PC-9 (cell line): Measurements from ENCODE around the gene SH3BP4. TPM values are rescaled to one million over a fixed set of nuclear protein-coding genes. Genes with fewer than 3 reads are reported as not detected.

Experiments used
- BruUV-seq: library from RNA; stranded (reverse); fragments of 400-500 nt; replicated peaks from 2 replicates; lab custom pipeline; 2021; lab: Mats Ljungman, UMichigan
- CTCF ChIA-PET: fragments of 300-600 bp; sonication (Branson Sonifier 250); formaldehyde crosslinking; loops from one replicate; lab custom pipeline; 2022; ENCODE audit warnings: antibody characterized with exemption; lab: Charles Lee
- POLR2A ChIA-PET: fragments of 300-600 bp; sonication (Branson Sonifier 250); formaldehyde crosslinking; loops from one replicate; lab custom pipeline; 2022; ENCODE audit warnings: antibody characterized with exemption; ENCODE audit not compliant: unreplicated experiment; lab: Charles Lee
- DNase-seq, 2 experiments: peaks; one replicate each; pipeline versions ENCODE4 v3.0.0 to v3.0.0-alpha.2; 2015 to 2022; ENCODE audit warnings: mixed read lengths in 1 of 2
- H2AFZ ChIP-seq: fragments of 200-600 bp; sonication (generic); 2 replicates; pipeline ENCODE4 v1.8.1; 2017; ENCODE audit warnings: antibody characterized with exemption
- H3F3A ChIP-seq: fragments of 200-600 bp; sonication (generic); 2 replicates; pipeline ENCODE4 v1.8.1; 2017; ENCODE audit warnings: antibody characterized with exemption, mild to moderate bottlenecking, low read depth; ENCODE audit not compliant: insufficient read depth
- H3K27ac ChIP-seq: fragments of 200-600 bp; sonication (generic); 2 replicates; pipeline ENCODE4 v1.6.1; 2016; ENCODE audit warnings: mixed run types
- H3K27me3 ChIP-seq: fragments of 200-600 bp; sonication (generic); 2 replicates; pipeline ENCODE4 v1.6.1; 2016; ENCODE audit warnings: low read depth, mixed run types; ENCODE audit not compliant: insufficient read depth
- H3K36me3 ChIP-seq: fragments of 200-600 bp; sonication (generic); 2 replicates; pipeline ENCODE4 v1.6.1; 2016; ENCODE audit warnings: low read depth, mixed run types
- H3K4me1 ChIP-seq: fragments of 200-600 bp; sonication (generic); replicated peaks from 2 replicates; pipeline ENCODE4 v1.6.1; 2016; ENCODE audit warnings: mixed run types; ENCODE audit not compliant: insufficient read depth
- H3K4me2 ChIP-seq: fragments of 200-600 bp; sonication (generic); 2 replicates; pipeline ENCODE4 v1.6.1; 2017; ENCODE audit warnings: mixed run types
- H3K4me3 ChIP-seq: fragments of 200-600 bp; sonication (generic); 2 replicates; pipeline ENCODE4 v1.6.1; 2016; ENCODE audit warnings: mixed run types
- H3K79me2 ChIP-seq: fragments of 200-600 bp; sonication (generic); 2 replicates; pipeline ENCODE4 v1.6.1; 2017; ENCODE audit warnings: low read depth, mixed run types
- H3K9me2 ChIP-seq: fragments of 200-600 bp; sonication (generic); 2 replicates; pipeline ENCODE4 v1.8.1; 2017; ENCODE audit warnings: mild to moderate bottlenecking; ENCODE audit not compliant: insufficient read depth
- H3K9me3 ChIP-seq: fragments of 200-600 bp; sonication (generic); 2 replicates; pipeline ENCODE4 v1.8.1; 2016; ENCODE audit warnings: low read depth; ENCODE audit not compliant: insufficient read depth
- H4K20me1 ChIP-seq: fragments of 200-600 bp; sonication (generic); 2 replicates; pipeline ENCODE4 v1.8.1; 2017; ENCODE audit not compliant: insufficient read depth
- EZH2 ChIP-seq: fragments of 200-600 bp; sonication (generic); IDR thresholded peaks from 2 replicates; pipeline ENCODE4 v1.8.0; 2017; ENCODE audit warnings: antibody characterized with exemption, low read depth
- intact Hi-C: fragments of 100-400 bp; cut with micrococcal nuclease; formaldehyde crosslinking; loops from one replicate; pipeline ENCODE4 v1.10.0; 2022; ENCODE audit not compliant: unreplicated experiment
- total RNA-seq: library from RNA; stranded (reverse); gene quantifications from 2 replicates; pipeline ENCODE4 v1.2.3, GENCODE V29; 2021
- TF ChIP-seq, protein P1 (sequence below): fragments of 200-600 bp; sonication (generic); conservative IDR thresholded peaks from 2 replicates; pipeline ENCODE4 v1.6.1; 2017; ENCODE audit warnings: mixed run types, antibody characterized with exemption, mild to moderate bottlenecking, moderate library complexity

Gene SH3BP4
- total RNA-seq, 1 experiment from 2014 or later: 131 TPM

DNA sequence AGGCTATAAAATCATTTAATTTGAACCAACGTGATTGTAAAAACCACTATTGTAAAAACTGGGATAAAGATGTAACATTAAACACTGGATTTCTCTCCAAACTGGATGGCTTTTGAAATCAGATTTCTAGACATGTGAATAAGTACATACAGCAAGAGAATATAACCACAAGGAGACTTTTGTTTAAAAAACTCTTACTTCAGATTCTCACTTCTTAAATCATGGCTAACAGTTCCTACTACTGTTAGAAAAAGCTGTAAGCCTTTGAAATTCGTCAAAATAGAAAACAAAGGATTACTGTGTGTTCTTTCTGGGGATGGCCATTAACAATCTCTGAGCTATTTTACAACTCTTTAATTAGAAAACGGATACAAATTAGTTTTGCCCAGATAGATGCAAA lies 39.4 kb upstream of the SH3BP4 start:
- H3K9me2 ChIP-seq: no peaks in the 10 kb centered on the region
- no peaks in the 10 kb centered on the region for H3K79me2 ChIP-seq
- H3K27me3 ChIP-seq: no peaks in the 10 kb centered on the region
- no peak overlapping the region for H3K27ac ChIP-seq
- no TSS peak for BruUV-seq
- CTCF ChIA-PET: no interaction called here
- H3K4me2 ChIP-seq: no peak overlapping the region
- POLR2A ChIA-PET: interaction anchor here (0.5 kb wide), 1 partner anchor 530 kb away, joined by 9 read pairs; no protein-coding TSS in a partner anchor
- intact Hi-C loops: no loop called here
- H3K4me1 ChIP-seq: peaks cover 17% of the 10 kb centered on the region
- no peak for DNase-seq
- peaks cover 4% of the 10 kb centered on the region for H3F3A ChIP-seq
- no peaks in the 10 kb centered on the region for H3K36me3 ChIP-seq
- TF ChIP-seq, protein P1, sequence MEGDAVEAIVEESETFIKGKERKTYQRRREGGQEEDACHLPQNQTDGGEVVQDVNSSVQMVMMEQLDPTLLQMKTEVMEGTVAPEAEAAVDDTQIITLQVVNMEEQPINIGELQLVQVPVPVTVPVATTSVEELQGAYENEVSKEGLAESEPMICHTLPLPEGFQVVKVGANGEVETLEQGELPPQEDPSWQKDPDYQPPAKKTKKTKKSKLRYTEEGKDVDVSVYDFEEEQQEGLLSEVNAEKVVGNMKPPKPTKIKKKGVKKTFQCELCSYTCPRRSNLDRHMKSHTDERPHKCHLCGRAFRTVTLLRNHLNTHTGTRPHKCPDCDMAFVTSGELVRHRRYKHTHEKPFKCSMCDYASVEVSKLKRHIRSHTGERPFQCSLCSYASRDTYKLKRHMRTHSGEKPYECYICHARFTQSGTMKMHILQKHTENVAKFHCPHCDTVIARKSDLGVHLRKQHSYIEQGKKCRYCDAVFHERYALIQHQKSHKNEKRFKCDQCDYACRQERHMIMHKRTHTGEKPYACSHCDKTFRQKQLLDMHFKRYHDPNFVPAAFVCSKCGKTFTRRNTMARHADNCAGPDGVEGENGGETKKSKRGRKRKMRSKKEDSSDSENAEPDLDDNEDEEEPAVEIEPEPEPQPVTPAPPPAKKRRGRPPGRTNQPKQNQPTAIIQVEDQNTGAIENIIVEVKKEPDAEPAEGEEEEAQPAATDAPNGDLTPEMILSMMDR: no peak
- no peak for TF ChIP-seq EZH2
- H4K20me1 ChIP-seq: no peaks in the 10 kb centered on the region
- H2AFZ ChIP-seq: no peak overlapping the region
- no peaks in the 10 kb centered on the region for H3K9me3 ChIP-seq
- H3K4me3 ChIP-seq: no peak overlapping the region

DNA sequence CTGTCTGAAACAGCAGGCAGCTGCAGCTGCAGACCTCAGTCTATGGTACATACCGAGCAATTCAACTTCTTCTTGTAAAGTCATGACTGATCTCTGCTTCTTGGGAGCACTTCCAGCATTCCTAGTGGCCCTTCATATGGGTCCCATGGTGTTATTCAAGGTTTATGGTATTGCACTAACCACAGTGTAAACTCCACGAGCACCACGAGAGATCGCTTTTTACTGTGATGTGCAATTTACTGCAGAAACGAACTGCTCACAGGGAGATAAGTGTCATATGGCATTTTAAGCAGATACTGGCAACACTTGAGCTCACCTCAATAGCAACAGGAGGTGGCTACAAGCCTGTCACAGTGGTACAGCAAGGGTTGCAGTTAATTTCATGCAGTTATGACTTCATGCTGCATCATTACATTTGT lies 38.6 kb upstream of the SH3BP4 start:
- CTCF ChIA-PET: no interaction called here
- Histone ChIP-seq H3K4me3 (no peak overlapping the region), H3K9me2 (no peaks in the 10 kb centered on the region), H3K4me2 (no peak overlapping the region), H4K20me1 (no peaks in the 10 kb centered on the region), H3F3A (peaks cover 4% of the 10 kb centered on the region), H3K79me2 (no peaks in the 10 kb centered on the region), H3K36me3 (no peaks in the 10 kb centered on the region), H2AFZ (no peak overlapping the region), H3K27me3 (no peaks in the 10 kb centered on the region), H3K4me1 (peaks cover 17% of the 10 kb centered on the region), H3K9me3 (no peaks in the 10 kb centered on the region), H3K27ac (no peak overlapping the region)
- TF ChIP-seq, protein P1: no peak
- no peak for TF ChIP-seq EZH2
- no TSS peak for BruUV-seq
- intact Hi-C loops: no loop called here
- POLR2A ChIA-PET: interaction anchor here (0.5 kb wide), 1 partner anchor 529 kb away, joined by 9 read pairs; no protein-coding TSS in a partner anchor
- DNase-seq: no peak

DNA sequence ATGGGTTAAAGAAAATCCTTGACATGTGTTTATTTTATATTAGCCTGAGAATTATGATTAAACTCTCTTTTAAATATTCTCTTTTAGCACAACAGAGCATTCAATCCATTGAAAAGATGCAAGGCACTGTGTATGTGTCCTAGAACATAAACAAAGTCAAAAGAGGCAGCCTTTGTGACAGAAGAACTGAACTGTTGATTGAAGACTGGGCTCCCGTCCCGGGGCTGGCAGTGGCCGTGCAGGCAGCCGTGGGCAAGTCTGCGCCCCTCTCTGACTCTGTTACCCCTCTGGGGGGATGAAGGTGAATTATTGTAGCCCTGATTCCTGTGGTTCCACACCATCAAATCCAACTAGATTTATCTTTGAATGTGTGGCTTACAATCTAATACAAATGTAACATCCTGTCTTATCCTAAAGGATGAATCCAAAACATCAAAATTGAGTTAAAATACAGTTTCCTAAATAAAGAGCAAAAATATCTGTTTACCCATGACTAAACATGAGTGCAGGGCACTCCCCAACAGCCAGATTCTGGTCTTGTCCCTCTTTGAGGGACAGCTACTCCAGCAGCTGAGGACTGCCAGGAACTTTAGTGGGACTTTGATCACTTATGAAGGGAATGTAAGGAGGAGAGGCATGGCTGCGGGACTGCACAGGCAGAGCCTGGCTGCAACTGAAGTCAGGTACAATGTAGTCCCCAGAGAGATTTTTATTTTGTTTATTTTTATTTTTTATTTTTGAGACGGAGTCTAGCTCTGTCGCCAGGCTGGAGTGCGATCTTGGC lies 37.3 kb upstream of the SH3BP4 start:
- no peaks in the 10 kb centered on the region for H3K79me2 ChIP-seq
- ChIA-PET POLR2A (no interaction called here), CTCF (no interaction called here)
- no peaks in the 10 kb centered on the region for H4K20me1 ChIP-seq
- H3K9me2 ChIP-seq: no peaks in the 10 kb centered on the region
- H3F3A ChIP-seq: peaks cover 4% of the 10 kb centered on the region
- no peak overlapping the region for H3K4me2 ChIP-seq
- no peaks in the 10 kb centered on the region for H3K36me3 ChIP-seq
- no TSS peak for BruUV-seq
- H2AFZ ChIP-seq: no peak overlapping the region
- no peak overlapping the region for H3K4me3 ChIP-seq
- peaks cover 19% of the 10 kb centered on the region for H3K4me1 ChIP-seq
- no peaks in the 10 kb centered on the region for H3K27me3 ChIP-seq
- DNase-seq: no peak
- no peak overlapping the region for H3K27ac ChIP-seq
- no peaks in the 10 kb centered on the region for H3K9me3 ChIP-seq
- TF ChIP-seq, protein P1: no peak
- intact Hi-C loops: no loop called here
